Fibroblast of skin of right quadriceps (primary cell): ENCODE measurements around the gene CCL27.
A peak's percentile ranks its signal among the peaks of the same experiment; 100 is the strongest.

Experiments used
- DNase-seq: peaks from one replicate; pipeline ENCODE4 v3.0.0-alpha.2; 2013

Gene CCL27

GRCh38 chr9:34662526-34663302 lies at the start of gene CCL27:
Gene CCL27 (minus strand): TSS chr9:34662657. CDS start chr9:34662633, 24 bp downstream.
- no peak for DNase-seq

- no peak for DNase-seq
These were observed 49.7 kb upstream of the CCL27 start for GRCh38 chr9:34712140-34712539.

GRCh38 chr9:34710023-34710422 lies 47.6 kb upstream of the CCL27 start, which contains the start of gene CCL21:
Gene CCL21 (minus strand): TSS chr9:34710136. CDS start chr9:34710066, 70 bp downstream.
- DNase-seq, result no peak

GRCh38 chr9:34709196-34709978 lies 46.9 kb upstream of the CCL27 start:
- DNase-seq, result no peak

- DNase-seq, result no peak
These were observed 44.7 kb upstream of the CCL27 start for GRCh38 chr9:34707130-34707529.

- peak; percentile 68 for DNase-seq
These were observed 39.6 kb upstream of the CCL27 start for GRCh38 chr9:34701769-34702736.

- peak; percentile 55 for DNase-seq
These were observed 38.7 kb upstream of the CCL27 start for GRCh38 chr9:34701023-34701768.

- no peak for DNase-seq
These were observed 32.4 kb upstream of the CCL27 start for GRCh38 chr9:34694811-34695210.

GRCh38 chr9:34693560-34693959 lies 31.1 kb upstream of the CCL27 start:
- DNase-seq, result no peak

GRCh38 chr9:34691936-34692315 lies 29.5 kb upstream of the CCL27 start:
- DNase-seq, result no peak

- no peak for DNase-seq
These were observed 28.8 kb upstream of the CCL27 start, which contains the start of gene CCL19 for GRCh38 chr9:34690983-34691935. Gene CCL19 (minus strand): TSS chr9:34691276. CDS start chr9:34691139, 137 bp downstream.

GRCh38 chr9:34689512-34689911 lies 27.1 kb upstream of the CCL27 start:
- DNase-seq, result no peak

GRCh38 chr9:34689116-34689470 lies 26.6 kb upstream of the CCL27 start:
- DNase-seq, result no peak

GRCh38 chr9:34688329-34689115 lies 26.1 kb upstream of the CCL27 start:
- no peak for DNase-seq

- no peak for DNase-seq
These were observed 25.0 kb upstream of the CCL27 start for GRCh38 chr9:34687276-34688030.

- no peak for DNase-seq
These were observed 24.3 kb upstream of the CCL27 start for GRCh38 chr9:34686732-34687131.

GRCh38 chr9:34686231-34686630 lies 23.8 kb upstream of the CCL27 start:
- peak; percentile 33 for DNase-seq

GRCh38 chr9:34685591-34685990 lies 23.1 kb upstream of the CCL27 start:
- no peak for DNase-seq

GRCh38 chr9:34684816-34685215 lies 22.4 kb upstream of the CCL27 start:
- DNase-seq, result no peak
